PFSK-1 (cell line): ENCODE data around the gene PHKG2.

Experiments
- REST ChIP-seq, 2 experiments: IDR thresholded peaks; 2 replicates each; pipeline versions ENCODE4 v1.6.1 to v1.8.0; 2011 to 2012; ENCODE audit warnings: low read depth in 2 of 2, low read length in 2 of 2, control low read depth in 1 of 2, inconsistent platforms in 1 of 2, mild to moderate bottlenecking in 1 of 2, moderate library complexity in 1 of 2; ENCODE audit not compliant: insufficient read depth in 1 of 2
- TAF1 ChIP-seq: IDR thresholded peaks from 2 replicates; pipeline ENCODE4 v1.6.1; 2012; ENCODE audit warnings: low read length, control low read depth, borderline replicate concordance; ENCODE audit not compliant: insufficient read depth

- no peak for TF ChIP-seq TAF1
- no peak for TF ChIP-seq REST (IDR thresholded peaks at IDR 0.05; ENCODE audit: insufficient read depth in 1 of 2, low read depth in 2 of 2, low read length in 2 of 2)
Measured at GRCh38 chr16:30747331-30747730, 894 bp upstream of the PHKG2 start.
